GM23338 (cell line): ENCODE results near the gene LRRC42. TPM values are rescaled to one million over a fixed set of nuclear protein-coding genes. Genes with fewer than 3 reads are reported as not detected.

ENCODE experiments used
- ATAC-seq: fragments of 200-7000 bp; cut with Tn5 transposase; 3 replicates; pipeline ENCODE4 v1.9.1; 2020
- DNase-seq: peaks from one replicate; pipeline ENCODE4 v3.0.0-alpha.2; 2015; ENCODE audit warnings: low spot score
- H2AFZ ChIP-seq: fragments of 200-600 bp; sonication (generic); 2 replicates; pipeline ENCODE4 v1.8.0; 2016; ENCODE audit warnings: antibody characterized with exemption, mild to moderate bottlenecking, moderate library complexity
- H3F3A ChIP-seq: fragments of 200-600 bp; sonication (generic); replicated peaks from 2 replicates; pipeline ENCODE4 v1.8.0; 2017; ENCODE audit warnings: antibody characterized with exemption, mixed run types, low read depth
- H3K27ac ChIP-seq: fragments of 200-600 bp; sonication (generic); 2 replicates; pipeline ENCODE4 v1.6.1; 2016; ENCODE audit warnings: low read depth
- H3K27me3 ChIP-seq: fragments of 200-600 bp; sonication (generic); 2 replicates; pipeline ENCODE4 v1.8.0; 2016; ENCODE audit warnings: mild to moderate bottlenecking, mixed run types, moderate library complexity; ENCODE audit not compliant: insufficient read depth
- H3K36me3 ChIP-seq: fragments of 200-600 bp; sonication (generic); 2 replicates; pipeline ENCODE4 v1.8.0; 2016; ENCODE audit warnings: mild to moderate bottlenecking; ENCODE audit not compliant: insufficient read depth
- H3K4me1 ChIP-seq: fragments of 200-600 bp; sonication (generic); 2 replicates; pipeline ENCODE4 v1.8.0; 2016; ENCODE audit warnings: mild to moderate bottlenecking, moderate library complexity; ENCODE audit not compliant: insufficient read depth
- H3K4me2 ChIP-seq: fragments of 200-600 bp; sonication (generic); 2 replicates; pipeline ENCODE4 v1.7.1; 2017; ENCODE audit warnings: mixed run types
- H3K4me3 ChIP-seq: fragments of 200-600 bp; sonication (generic); 2 replicates; pipeline ENCODE4 v1.6.1; 2016; ENCODE audit warnings: mixed run types
- H3K79me2 ChIP-seq: fragments of 200-600 bp; sonication (generic); replicated peaks from 2 replicates; pipeline ENCODE4 v1.8.0; 2017; ENCODE audit warnings: mild to moderate bottlenecking; ENCODE audit not compliant: insufficient read depth
- H3K9me2 ChIP-seq: fragments of 200-600 bp; sonication (generic); 2 replicates; pipeline ENCODE4 v1.8.0; 2017; ENCODE audit not compliant: insufficient read depth
- H4K20me1 ChIP-seq: fragments of 200-600 bp; sonication (generic); replicated peaks from 2 replicates; pipeline ENCODE4 v1.8.0; 2017; ENCODE audit warnings: mild to moderate bottlenecking; ENCODE audit not compliant: insufficient read depth
- H3K27ac Mint-ChIP-seq: 2 replicates; pipeline ENCODE4 v1.8.0; 2020; ENCODE audit warnings: inconsistent platforms, mild to moderate bottlenecking, moderate library complexity, mixed read lengths
- H3K27me3 Mint-ChIP-seq: 3 replicates; pipeline ENCODE4 v1.8.0; 2022; ENCODE audit warnings: low read depth, mild to moderate bottlenecking, moderate library complexity, mixed read lengths, inconsistent platforms; ENCODE audit not compliant: insufficient read depth, poor library complexity
- H3K36me3 Mint-ChIP-seq: 3 replicates; pipeline ENCODE4 v1.8.0; 2021; ENCODE audit warnings: low read depth, mild to moderate bottlenecking, inconsistent platforms, moderate library complexity, mixed read lengths
- H3K4me1 Mint-ChIP-seq: 3 replicates; pipeline ENCODE4 v1.8.0; 2020; ENCODE audit warnings: mild to moderate bottlenecking, inconsistent platforms, mixed read lengths
- H3K4me3 Mint-ChIP-seq: 3 replicates; pipeline ENCODE4 v1.8.0; 2021; ENCODE audit warnings: moderate library complexity, mild to moderate bottlenecking, inconsistent platforms, mixed read lengths
- H3K9me3 Mint-ChIP-seq: 3 replicates; pipeline ENCODE4 v1.8.0; 2020; ENCODE audit warnings: moderate library complexity, mild to moderate bottlenecking, inconsistent platforms, mixed read lengths
- CREB1 ChIP-seq: fragments of 250-450 bp; sonication (Bioruptor Pico); IDR thresholded peaks from 2 replicates; pipeline ENCODE4 v1.5.0; 2020; ENCODE audit warnings: low read depth, mild to moderate bottlenecking, moderate library complexity
- EZH2 ChIP-seq: fragments of 200-600 bp; sonication (generic); IDR thresholded peaks from one replicate; pipeline ENCODE4 v1.8.0; 2017; ENCODE audit warnings: antibody characterized with exemption, mild to moderate bottlenecking, low read depth; ENCODE audit not compliant: unreplicated experiment
- EZH2phosphoT487 ChIP-seq: fragments of 200-600 bp; sonication (generic); IDR thresholded peaks from one replicate; pipeline ENCODE4 v1.8.1; 2018; ENCODE audit warnings: antibody characterized with exemption; ENCODE audit not compliant: unreplicated experiment
- JUNB ChIP-seq: IDR thresholded peaks from one replicate; pipeline ENCODE4 v1.6.1; 2016; ENCODE audit warnings: antibody characterized with exemption; ENCODE audit not compliant: unreplicated experiment
- POLR2AphosphoS5 ChIP-seq: IDR thresholded peaks from 2 replicates; pipeline ENCODE4 v1.6.1; 2016; ENCODE audit warnings: antibody characterized with exemption, low read depth
- REST ChIP-seq: IDR thresholded peaks from one replicate; pipeline ENCODE4 v1.6.1; 2018; ENCODE audit warnings: antibody characterized with exemption; ENCODE audit not compliant: unreplicated experiment
- ZNF114 ChIP-seq: fragments of 250-450 bp; sonication (Bioruptor Pico); IDR thresholded peaks from 2 replicates; pipeline ENCODE4 v1.5.0; 2020; ENCODE audit warnings: mild to moderate bottlenecking, moderate library complexity
- polyA plus RNA-seq: library from polyadenylated mRNA; unstranded; fragments of >200 nt; fragmentation: Nextera tagmentation; extraction: Ambion mirVana; gene quantifications from 2 replicates; pipeline ENCODE4 v1.2.1, GENCODE V29; 2016
- total RNA-seq: library from RNA; depleted of rRNA; stranded (reverse); fragments of >200 nt; shearing (Covaris generic); gene quantifications from 2 replicates; pipeline ENCODE4 v1.2.3, GENCODE V29; 2014
- TF ChIP-seq, protein P1 (sequence below), 2 experiments: fragments of 200-600 bp in 1 of 2; sonication (generic) in 1 of 2; conservative IDR thresholded peaks; 2 replicates each; pipeline versions ENCODE4 v1.5.1 to v1.6.1; 2016 to 2017; ENCODE audit warnings: antibody characterized with exemption in 2 of 2, low read depth in 2 of 2, mild to moderate bottlenecking in 2 of 2, moderate library complexity in 1 of 2
- TF ChIP-seq, protein P2 (sequence below): IDR thresholded peaks from 2 replicates; pipeline ENCODE4 v1.6.1; 2016; ENCODE audit warnings: antibody characterized with exemption

The LRRC42 gene
- total and polyA plus RNA-seq, 2 experiments from 2014 or later, result 25.9 to 48.1 TPM

- H3K27ac Mint-ChIP-seq, result no peak overlapping the region
- no peak overlapping the region for H3K27ac ChIP-seq
- no peaks in the 10 kb centered on the region for H3K36me3 ChIP-seq
- no peak overlapping the region for H3K4me2 ChIP-seq
- peaks cover 27% of the 10 kb centered on the region for H3K4me1 ChIP-seq
- H3K4me3 ChIP-seq, result no peak overlapping the region
- H3F3A ChIP-seq, result no peaks in the 10 kb centered on the region
- no peak for ATAC-seq
- no peak overlapping the region for H2AFZ ChIP-seq
- H4K20me1 ChIP-seq, result peaks cover 7% of the 10 kb centered on the region
- H3K27me3 ChIP-seq, result no peaks in the 10 kb centered on the region
- H3K4me3 Mint-ChIP-seq, result no peak overlapping the region
- H3K79me2 ChIP-seq, result peaks cover 32% of the 10 kb centered on the region
- TF ChIP-seq EZH2phosphoT487 (no peak), CREB1 (CRISPR knock-in tag) (no peak)
- no peaks in the 10 kb centered on the region; the same call in 2 of the 3 replicates for H3K36me3 Mint-ChIP-seq
- no peaks in the 10 kb centered on the region; the same call in 2 of the 3 replicates for H3K9me3 Mint-ChIP-seq
- DNase-seq, result no peak
- peaks cover 3% of the 10 kb centered on the region for H3K27me3 Mint-ChIP-seq
- peaks cover 29% of the 10 kb centered on the region for H3K4me1 Mint-ChIP-seq
- no peaks in the 10 kb centered on the region for H3K9me2 ChIP-seq
These were observed 3.1 kb upstream of the LRRC42 start for GRCh38 chr1:53943090-53943489.

DNA sequence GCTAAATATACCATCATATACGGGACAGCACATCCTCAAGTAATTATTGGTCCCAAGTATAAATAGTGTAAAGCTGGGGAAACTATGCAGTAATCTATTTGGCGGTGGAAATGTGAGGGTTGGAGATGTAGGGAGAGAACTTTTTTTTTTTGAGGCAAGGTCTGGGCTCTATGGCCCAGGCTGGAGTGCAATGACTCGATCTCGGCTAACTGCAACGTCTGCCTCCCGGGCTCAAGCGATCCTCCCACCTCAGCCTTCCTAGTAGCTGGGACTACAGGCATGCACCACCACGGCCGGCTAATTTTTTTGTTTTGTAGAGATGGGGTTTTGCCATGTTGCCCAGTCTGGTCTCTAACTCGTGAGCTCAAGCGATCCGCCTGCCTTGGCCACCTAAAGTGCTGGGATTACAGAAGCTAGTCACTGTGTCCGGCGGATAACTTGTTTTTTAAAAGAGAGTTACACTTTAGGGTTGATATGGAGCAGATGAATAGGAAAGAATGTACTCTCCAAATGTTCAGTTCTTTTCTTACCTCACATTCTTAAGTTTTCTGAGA lies 2.6 kb upstream of the LRRC42 start:
- Histone ChIP-seq H2AFZ (no peak overlapping the region), H3K27ac (no peak overlapping the region; the same call in 1 of the 2 replicates), H3K27me3 (no peaks in the 10 kb centered on the region), H3F3A (no peaks in the 10 kb centered on the region), H3K4me3 (no peak overlapping the region), H3K36me3 (no peaks in the 10 kb centered on the region), H3K4me1 (peaks cover 28% of the 10 kb centered on the region), H4K20me1 (peaks cover 9% of the 10 kb centered on the region), H3K9me2 (no peaks in the 10 kb centered on the region), H3K79me2 (peaks cover 37% of the 10 kb centered on the region), H3K4me2 (no peak overlapping the region)
- no peaks in the 10 kb centered on the region; the same call in 2 of the 3 replicates for H3K36me3 Mint-ChIP-seq
- H3K4me1 Mint-ChIP-seq, result peaks cover 34% of the 10 kb centered on the region
- H3K27ac Mint-ChIP-seq, result no peak overlapping the region
- TF ChIP-seq, protein P1, sequence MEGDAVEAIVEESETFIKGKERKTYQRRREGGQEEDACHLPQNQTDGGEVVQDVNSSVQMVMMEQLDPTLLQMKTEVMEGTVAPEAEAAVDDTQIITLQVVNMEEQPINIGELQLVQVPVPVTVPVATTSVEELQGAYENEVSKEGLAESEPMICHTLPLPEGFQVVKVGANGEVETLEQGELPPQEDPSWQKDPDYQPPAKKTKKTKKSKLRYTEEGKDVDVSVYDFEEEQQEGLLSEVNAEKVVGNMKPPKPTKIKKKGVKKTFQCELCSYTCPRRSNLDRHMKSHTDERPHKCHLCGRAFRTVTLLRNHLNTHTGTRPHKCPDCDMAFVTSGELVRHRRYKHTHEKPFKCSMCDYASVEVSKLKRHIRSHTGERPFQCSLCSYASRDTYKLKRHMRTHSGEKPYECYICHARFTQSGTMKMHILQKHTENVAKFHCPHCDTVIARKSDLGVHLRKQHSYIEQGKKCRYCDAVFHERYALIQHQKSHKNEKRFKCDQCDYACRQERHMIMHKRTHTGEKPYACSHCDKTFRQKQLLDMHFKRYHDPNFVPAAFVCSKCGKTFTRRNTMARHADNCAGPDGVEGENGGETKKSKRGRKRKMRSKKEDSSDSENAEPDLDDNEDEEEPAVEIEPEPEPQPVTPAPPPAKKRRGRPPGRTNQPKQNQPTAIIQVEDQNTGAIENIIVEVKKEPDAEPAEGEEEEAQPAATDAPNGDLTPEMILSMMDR (conservative IDR thresholded peaks at IDR 0.05; ENCODE audit: low read depth in 2 of 2), result no peak
- H3K27me3 Mint-ChIP-seq, result peaks cover 3% of the 10 kb centered on the region
- ATAC-seq, result no peak
- peak overlapping the region; percentile 39; the same call in 2 of the 3 replicates for H3K4me3 Mint-ChIP-seq
- H3K9me3 Mint-ChIP-seq, result no peaks in the 10 kb centered on the region; the same call in 2 of the 3 replicates
- no peak for DNase-seq

DNA sequence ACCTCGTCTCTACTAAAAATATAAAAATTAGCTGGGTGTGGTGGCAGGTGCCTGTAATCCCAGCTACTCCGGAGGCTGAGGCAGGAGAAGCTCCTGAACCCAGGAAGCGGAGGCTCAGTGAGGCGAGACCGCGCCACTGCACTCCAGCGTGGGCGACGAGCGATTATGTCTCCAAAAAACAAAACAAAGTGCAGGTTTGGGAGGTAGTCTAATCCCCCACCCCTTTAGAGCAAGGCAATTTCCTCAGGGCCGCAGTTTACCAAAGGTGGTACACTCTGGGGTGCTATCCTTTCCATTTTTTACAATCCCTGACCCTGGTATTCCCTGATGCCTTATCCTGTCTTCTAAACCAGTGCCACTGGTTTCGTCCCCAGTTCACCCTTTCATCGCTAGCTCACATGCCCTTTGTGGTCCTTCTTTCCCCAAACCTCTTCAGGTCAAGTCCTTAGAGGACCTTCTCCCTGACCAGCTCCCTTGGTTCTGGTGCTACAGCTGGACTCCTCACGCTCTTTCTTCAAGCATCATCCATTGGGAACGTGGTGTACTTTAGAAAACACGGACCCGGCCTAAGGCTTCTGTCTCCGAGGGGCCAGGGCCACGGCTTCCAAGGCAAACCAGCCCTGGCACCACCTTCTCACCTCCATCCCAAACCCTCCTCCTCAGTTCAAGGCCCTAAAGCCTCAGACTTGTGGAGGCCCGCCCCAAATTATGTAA lies 1.5 kb upstream of the LRRC42 start:
- Histone ChIP-seq H3K79me2 (peaks cover 45% of the 10 kb centered on the region), H3K9me2 (no peaks in the 10 kb centered on the region), H3K36me3 (no peaks in the 10 kb centered on the region), H3K27me3 (no peaks in the 10 kb centered on the region), H3F3A (no peaks in the 10 kb centered on the region), H3K4me3 (peak overlapping the region; percentile 93), H3K27ac (no peak overlapping the region), H2AFZ (peak overlapping the region; percentile 96), H4K20me1 (peaks cover 9% of the 10 kb centered on the region), H3K4me1 (peaks cover 34% of the 10 kb centered on the region), H3K4me2 (peak overlapping the region; percentile 94)
- no peaks in the 10 kb centered on the region for H3K9me3 Mint-ChIP-seq
- no peaks in the 10 kb centered on the region; the same call in 2 of the 3 replicates for H3K36me3 Mint-ChIP-seq
- ATAC-seq (peak; percentile 4), DNase-seq (peak; percentile 39)
- peaks cover 3% of the 10 kb centered on the region for H3K27me3 Mint-ChIP-seq
- H3K4me3 Mint-ChIP-seq, result peak overlapping the region; percentile 89
- H3K27ac Mint-ChIP-seq, result no peak overlapping the region
- H3K4me1 Mint-ChIP-seq, result peaks cover 45% of the 10 kb centered on the region
- no peak for TF ChIP-seq REST
- TF ChIP-seq EZH2, result no peak
- TF ChIP-seq, protein P1 (conservative IDR thresholded peaks at IDR 0.05; ENCODE audit: low read depth in 2 of 2), result no peak
- TF ChIP-seq, protein P2, sequence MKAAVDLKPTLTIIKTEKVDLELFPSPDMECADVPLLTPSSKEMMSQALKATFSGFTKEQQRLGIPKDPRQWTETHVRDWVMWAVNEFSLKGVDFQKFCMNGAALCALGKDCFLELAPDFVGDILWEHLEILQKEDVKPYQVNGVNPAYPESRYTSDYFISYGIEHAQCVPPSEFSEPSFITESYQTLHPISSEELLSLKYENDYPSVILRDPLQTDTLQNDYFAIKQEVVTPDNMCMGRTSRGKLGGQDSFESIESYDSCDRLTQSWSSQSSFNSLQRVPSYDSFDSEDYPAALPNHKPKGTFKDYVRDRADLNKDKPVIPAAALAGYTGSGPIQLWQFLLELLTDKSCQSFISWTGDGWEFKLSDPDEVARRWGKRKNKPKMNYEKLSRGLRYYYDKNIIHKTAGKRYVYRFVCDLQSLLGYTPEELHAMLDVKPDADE, result no peak
- TF ChIP-seq JUNB, result no peak
- no peak for TF ChIP-seq POLR2AphosphoS5
- TF ChIP-seq ZNF114 (CRISPR knock-in tag), result no peak
